Fibroblast of the aortic adventitia (primary cell): ENCODE results near the gene ATXN2L. TPM values are rescaled to one million over a fixed set of nuclear protein-coding genes. Genes with fewer than 3 reads are reported as not detected.

ENCODE experiments used
- DNase-seq: peaks from one replicate; pipeline ENCODE4 v3.0.0-alpha.2; 2010; ENCODE audit warnings: low read depth
- H3K4me3 ChIP-seq: 2 replicates; pipeline ENCODE4 v1.5.1; 2011; ENCODE audit warnings: low read depth, mild to moderate bottlenecking, control low read depth, low read length, moderate library complexity
- CTCF ChIP-seq: IDR thresholded peaks from 2 replicates; pipeline ENCODE4 v1.5.1; 2011; ENCODE audit warnings: mild to moderate bottlenecking, low read length, control low read depth, inconsistent platforms; ENCODE audit not compliant: insufficient read depth
- small RNA-seq: library from RNA; depleted of rRNA; stranded (forward); fragments of <200 nt; gene quantifications from one replicate; pipeline ENCODE3, GENCODE V24; 2012
- total RNA-seq: library from RNA; depleted of rRNA; stranded (reverse); fragments of >200 nt; gene quantifications from 2 replicates; pipeline ENCODE4 v1.2.3, GENCODE V29; 2012; ENCODE audit warnings: low replicate concordance

ATXN2L gene
- total RNA-seq, 1 donor: 69.8 TPM

- no peak overlapping the region for H3K4me3 ChIP-seq
- no peak for DNase-seq
- TF ChIP-seq CTCF: no peak
Observed at GRCh38 chr16:28882551-28883160, 59.9 kb downstream of the ATXN2L start.

- no peak for DNase-seq
- no peak overlapping the region for H3K4me3 ChIP-seq
- TF ChIP-seq CTCF: no peak
Observed at GRCh38 chr16:28883221-28883996, 60.6 kb downstream of the ATXN2L start.

- no peak for DNase-seq
- no peak for TF ChIP-seq CTCF
Observed at GRCh38 chr16:28884045-28884444, 61.2 kb downstream of the ATXN2L start.

More at GRCh38 chr16:28884045-28884444, 61.2 kb downstream of the ATXN2L start:
- H3K4me3 ChIP-seq: no peak overlapping the region

Small RNA genes lying within 50 kb of the gene (small RNA-seq; reads per million reads assigned to genes)
- gene RF00416: not detected

Other genes starting within 250 kb of the ATXN2L start
- 3.3 TPM in 1 of 2 replicates, not detected in the other for gene SULT1A2, start 225.9 kb upstream of the ATXN2L start, total RNA-seq
- gene SULT1A1, start 213.0 kb upstream of the ATXN2L start, total RNA-seq: 0.27 and 24.9 TPM in 2 replicates
- 0.09 and 1.3 TPM in 2 replicates for gene NPIPB8, start 184.9 kb upstream of the ATXN2L start, total RNA-seq
- gene EIF3C, start 111.5 kb upstream of the ATXN2L start, total RNA-seq: 93.4 and 1,370 TPM in 2 replicates
- 5.0 TPM in 1 of 2 replicates, not detected in the other for gene NPIPB9, start 71.2 kb upstream of the ATXN2L start, total RNA-seq
- 74.6 and 133 TPM in 2 replicates for gene TUFM, start 23.3 kb downstream of the ATXN2L start, total RNA-seq
- 9.0 and 13.1 TPM in 2 replicates for gene SH2B1, start 40.8 kb downstream of the ATXN2L start, total RNA-seq
- gene ATP2A1, start 55.5 kb downstream of the ATXN2L start, total RNA-seq: 0.18 TPM in 1 of 2 replicates, not detected in the other
- gene RABEP2, start 102.2 kb downstream of the ATXN2L start, total RNA-seq: 27.4 and 30.4 TPM in 2 replicates
- 0.33 TPM in 1 of 2 replicates, not detected in the other for gene CD19, start 109.0 kb downstream of the ATXN2L start, total RNA-seq
- gene NFATC2IP, start 127.9 kb downstream of the ATXN2L start, total RNA-seq: 22.1 and 59.2 TPM in 2 replicates
- 27.1 and 85.8 TPM in 2 replicates for gene SPNS1, start 151.8 kb downstream of the ATXN2L start, total RNA-seq
- 1.1 and 1.9 TPM in 2 replicates for gene LAT, start 162.1 kb downstream of the ATXN2L start, total RNA-seq